ENCODE measurements around the gene KCNIP1. TPM values are rescaled to one million over a fixed set of nuclear protein-coding genes. Genes with fewer than 3 reads are reported as not detected.
A peak's percentile ranks its signal among the peaks of the same experiment; 100 is the strongest.

KCNIP1 gene
- total RNA-seq, 1 donor from 2014 or later, result not detected

- ATAC-seq, result no peak
- intact Hi-C loops (cut with DNase I), result no loop called here
- no peak for DNase-seq (ENCODE audit: missing footprints)
These were observed 107.8 kb downstream of the KCNIP1 start for GRCh38 chr5:170611449-170612090.

- intact Hi-C loops (cut with DNase I), result no loop called here
- no peak for DNase-seq (ENCODE audit: missing footprints)
These were observed 108.4 kb downstream of the KCNIP1 start for GRCh38 chr5:170612256-170612678.

GRCh38 chr5:170614065-170614490 lies 110.3 kb downstream of the KCNIP1 start:
- DNase-seq (ENCODE audit: missing footprints) (peak; percentile 43), ATAC-seq (no peak)
- intact Hi-C loops (cut with DNase I), result no loop called here

More at GRCh38 chr5:170612256-170612678, 108.4 kb downstream of the KCNIP1 start:
- no peak for ATAC-seq

- no peak for DNase-seq (ENCODE audit: missing footprints)
- intact Hi-C loops (cut with DNase I), result no loop called here
- no peak for ATAC-seq
These were observed 110.9 kb downstream of the KCNIP1 start for GRCh38 chr5:170614720-170615119.

GRCh38 chr5:170617533-170618490 lies 114.0 kb downstream of the KCNIP1 start:
- DNase-seq (ENCODE audit: missing footprints) (no peak), ATAC-seq (no peak)
- intact Hi-C loops (cut with DNase I), result no loop called here

GRCh38 chr5:170619869-170620268 lies 116.0 kb downstream of the KCNIP1 start:
- ATAC-seq, result no peak
- intact Hi-C loops (cut with DNase I), result no loop called here
- no peak for DNase-seq (ENCODE audit: missing footprints)

GRCh38 chr5:170622933-170623332 lies 119.1 kb downstream of the KCNIP1 start:
- peak; percentile 26 for DNase-seq (ENCODE audit: missing footprints)
- intact Hi-C loops (cut with DNase I), result loop anchor here (2.0 kb wide), 1 partner anchor 188 kb away; no protein-coding TSS in a partner anchor
- ATAC-seq, result no peak

GRCh38 chr5:170623576-170624181 lies 119.9 kb downstream of the KCNIP1 start:
- intact Hi-C loops (cut with DNase I), result loop anchor here (2.0 kb wide), 1 partner anchor 189 kb away; no protein-coding TSS in a partner anchor

GRCh38 chr5:170625221-170626165 lies 121.7 kb downstream of the KCNIP1 start:
- ATAC-seq (no peak), DNase-seq (ENCODE audit: missing footprints) (no peak)
- intact Hi-C loops (cut with DNase I), result no loop called here

More at GRCh38 chr5:170623576-170624181, 119.9 kb downstream of the KCNIP1 start:
- DNase-seq (ENCODE audit: missing footprints) (peak; percentile 75), ATAC-seq (no peak)

- DNase-seq (ENCODE audit: missing footprints) (no peak), ATAC-seq (no peak)
- intact Hi-C loops (cut with DNase I), result no loop called here
These were observed 122.8 kb downstream of the KCNIP1 start for GRCh38 chr5:170626507-170627150.

GRCh38 chr5:170627271-170627670 lies 123.5 kb downstream of the KCNIP1 start:
- DNase-seq (ENCODE audit: missing footprints), result no peak
- intact Hi-C loops (cut with DNase I), result no loop called here
- ATAC-seq, result no peak

GRCh38 chr5:170628028-170628427 lies 124.2 kb downstream of the KCNIP1 start:
- intact Hi-C loops (cut with DNase I), result no loop called here
- DNase-seq (ENCODE audit: missing footprints) (no peak), ATAC-seq (no peak)

GRCh38 chr5:170628691-170629565 lies 125.1 kb downstream of the KCNIP1 start:
- ATAC-seq (no peak), DNase-seq (ENCODE audit: missing footprints) (no peak)
- intact Hi-C loops (cut with DNase I), result no loop called here

GRCh38 chr5:170629566-170630175 lies 125.9 kb downstream of the KCNIP1 start:
- DNase-seq (ENCODE audit: missing footprints) (no peak), ATAC-seq (no peak)

GRCh38 chr5:170630226-170630625 lies 126.4 kb downstream of the KCNIP1 start:
- no peak for ATAC-seq
- DNase-seq (ENCODE audit: missing footprints), result no peak
- intact Hi-C loops (cut with DNase I), result loop anchor here (5.0 to 10.0 kb wide), 2 partner anchors 355 to 403 kb away; no protein-coding TSS in a partner anchor

More at GRCh38 chr5:170629566-170630175, 125.9 kb downstream of the KCNIP1 start:
- intact Hi-C loops (cut with DNase I), result loop anchor here (5.0 to 10.0 kb wide), 2 partner anchors 355 to 402 kb away; no protein-coding TSS in a partner anchor

- intact Hi-C loops (cut with DNase I), result loop anchor here (5.0 to 10.0 kb wide), 2 partner anchors 356 to 403 kb away; no protein-coding TSS in a partner anchor
- ATAC-seq (no peak), DNase-seq (ENCODE audit: missing footprints) (no peak)
These were observed 126.9 kb downstream of the KCNIP1 start for GRCh38 chr5:170630711-170631141.
